GM19438 (cell line): ENCODE data around the gene B4GAT1.
"Not testable (repeated sequence)": the region's sequence is repeated elsewhere in the genome, so short reads cannot be mapped to it uniquely, and the experiment has no call there.

Experiments
- ATAC-seq: cut with Tn5 transposase; IDR thresholded peaks from one replicate; pipeline ENCODE4 v1.9.1; 2021; ENCODE audit warnings: low read depth; ENCODE audit not compliant: unreplicated experiment

Gene B4GAT1

DNA sequence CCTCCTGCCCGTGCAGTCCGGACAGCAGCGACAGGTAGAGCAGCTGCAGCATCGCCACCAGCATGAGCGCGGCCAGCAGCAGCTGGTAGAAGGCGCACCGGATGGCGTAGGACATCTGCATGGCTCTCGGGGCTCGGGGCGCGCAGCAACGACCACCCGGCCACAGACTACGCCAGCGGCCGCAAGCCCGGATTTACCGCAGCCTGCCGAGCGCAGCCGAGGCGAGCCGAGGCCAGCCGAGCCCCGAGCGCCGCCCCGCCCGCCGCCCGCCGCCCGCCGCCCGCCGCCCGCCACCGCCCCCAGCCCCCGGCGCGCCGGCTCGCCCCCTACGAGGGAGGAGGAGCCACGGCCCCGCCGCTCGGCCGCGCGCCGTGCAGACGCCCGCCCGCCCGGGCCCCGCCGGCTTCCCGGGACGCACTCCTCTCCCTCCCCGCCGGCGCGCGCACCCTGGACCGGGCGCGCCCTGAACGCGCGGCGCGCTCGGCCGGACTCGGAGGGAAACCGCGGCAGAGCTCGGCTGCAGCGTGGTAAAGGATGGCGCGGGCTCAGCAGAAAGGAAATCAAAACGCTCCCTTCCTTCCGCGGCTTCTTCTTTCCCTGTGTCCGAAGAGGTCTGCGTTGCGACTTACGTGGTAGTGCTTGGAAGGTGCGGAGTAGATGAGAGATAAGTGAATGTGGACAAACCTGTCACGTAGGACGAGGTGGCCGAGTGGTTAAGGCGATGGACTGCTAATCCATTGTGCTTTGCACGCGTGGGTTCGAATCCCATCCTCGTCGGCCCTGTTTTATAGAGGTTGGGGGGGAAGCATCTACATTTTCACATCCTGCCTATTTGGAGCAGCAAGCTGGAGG lies at the start of gene B4GAT1:
B4GAT1 (minus strand) TSS at position 205 of the 852 bp plus-strand sequence; CDS start at position 121, 84 bp downstream.
- no peak for ATAC-seq

DNA sequence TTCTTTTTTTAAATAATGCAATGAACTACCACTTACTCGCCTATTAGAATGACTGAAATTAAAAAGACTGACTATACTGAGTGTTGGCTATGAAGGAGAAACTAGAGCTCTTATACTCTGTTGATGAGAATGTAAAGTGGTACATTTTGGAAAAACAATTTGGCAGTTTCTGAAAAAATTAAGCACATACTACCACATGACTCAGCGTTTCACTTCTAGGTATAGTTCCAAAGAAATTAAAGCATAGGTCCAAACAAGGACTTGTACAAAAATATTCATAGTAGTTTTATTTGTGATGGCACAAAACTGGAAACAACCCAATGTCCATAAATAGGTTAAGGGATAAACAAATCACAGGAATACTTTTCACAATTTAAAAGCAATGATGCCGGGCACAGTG lies 46.5 kb upstream of the B4GAT1 start:
- no peak for ATAC-seq

DNA sequence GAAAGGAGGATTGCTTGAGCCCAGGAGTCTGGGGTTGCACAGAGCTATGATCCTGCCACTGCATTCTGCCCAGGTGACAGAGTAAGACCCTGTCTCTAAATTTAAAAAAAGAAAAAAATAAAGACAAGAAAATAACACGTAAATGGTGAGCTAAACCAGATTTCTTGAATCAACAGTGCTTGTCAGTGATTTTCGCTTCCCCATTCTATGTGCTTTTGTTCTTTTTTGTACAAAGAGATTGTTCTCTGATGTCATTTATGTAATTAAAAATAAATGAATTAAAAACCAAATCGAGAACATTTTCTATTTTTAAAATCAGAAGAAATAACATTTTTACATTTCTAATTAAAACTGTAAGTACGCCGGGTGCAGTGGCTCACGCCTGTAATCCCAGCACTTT lies 43.9 kb upstream of the B4GAT1 start:
- ATAC-seq: no peak

DNA sequence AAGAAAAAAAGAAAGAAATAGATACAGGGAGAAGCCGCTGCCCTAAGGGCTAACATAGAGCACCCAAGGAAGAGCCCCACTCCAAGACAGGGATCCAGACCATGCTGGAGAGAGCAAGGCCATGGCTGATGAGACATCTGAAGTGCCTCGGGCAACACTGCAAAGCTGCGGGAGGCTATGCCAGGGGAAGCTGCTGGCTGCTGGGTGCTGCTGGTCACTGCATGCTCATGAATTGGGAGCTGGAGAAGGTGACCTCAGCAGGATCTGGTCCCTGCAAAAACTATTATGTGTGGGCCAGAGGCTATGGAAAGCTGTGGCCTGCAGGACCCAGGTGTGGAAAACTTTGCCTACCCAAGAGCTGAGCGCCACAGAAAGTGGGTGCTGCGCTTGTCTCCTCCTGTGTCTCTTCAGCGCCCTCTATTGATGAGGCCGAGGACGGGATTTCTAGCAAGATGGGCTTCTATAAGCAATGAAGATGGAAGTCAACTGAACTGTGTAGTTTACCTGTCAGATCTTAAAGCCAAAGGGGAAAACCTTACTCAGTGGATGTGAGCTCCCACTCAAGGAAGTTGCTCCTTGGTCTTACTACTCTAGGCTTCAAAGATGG lies 41.5 kb upstream of the B4GAT1 start:
- no peak for ATAC-seq

DNA sequence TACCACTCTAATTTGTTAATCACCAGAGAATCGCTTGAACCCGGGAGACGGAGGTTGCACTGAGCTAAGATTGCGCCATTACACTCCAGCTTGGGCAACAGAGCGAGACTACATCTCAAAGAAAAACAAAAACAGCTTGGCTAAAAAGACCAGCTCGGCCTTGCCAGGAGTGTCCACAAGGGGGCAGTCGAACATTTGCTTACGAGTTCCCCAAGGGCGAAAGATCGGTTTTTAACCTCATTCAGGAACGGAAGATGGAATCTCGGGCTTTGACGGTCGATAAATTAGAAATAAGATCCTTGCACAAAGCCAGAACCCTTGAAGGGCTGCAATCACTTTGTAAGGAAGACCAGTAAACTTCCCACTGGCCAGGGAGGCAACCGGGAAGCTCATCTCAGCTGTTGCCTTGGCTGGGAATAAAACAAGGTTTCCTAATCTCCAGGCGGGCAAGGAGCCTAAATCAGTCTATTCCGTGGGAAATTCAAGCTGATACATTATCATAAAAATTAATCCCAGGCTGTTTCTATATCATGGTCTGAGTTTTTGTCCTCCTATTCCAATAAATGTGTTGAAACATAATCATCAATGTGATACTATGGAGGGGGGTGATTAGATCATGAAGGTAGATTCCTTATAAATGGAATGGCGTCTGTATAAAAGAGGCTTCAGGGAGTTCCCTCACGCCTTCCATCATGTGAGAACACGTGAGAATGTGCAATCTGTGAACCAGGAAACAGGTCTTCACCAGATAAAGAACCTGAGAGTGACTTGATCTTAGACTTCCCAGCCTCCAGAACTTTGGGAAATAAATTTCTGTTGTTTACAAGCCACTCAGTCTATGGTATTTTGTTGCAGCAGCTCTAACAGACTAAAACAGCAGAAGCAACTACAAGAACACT lies 39.0 kb upstream of the B4GAT1 start:
- ATAC-seq: no peak

DNA sequence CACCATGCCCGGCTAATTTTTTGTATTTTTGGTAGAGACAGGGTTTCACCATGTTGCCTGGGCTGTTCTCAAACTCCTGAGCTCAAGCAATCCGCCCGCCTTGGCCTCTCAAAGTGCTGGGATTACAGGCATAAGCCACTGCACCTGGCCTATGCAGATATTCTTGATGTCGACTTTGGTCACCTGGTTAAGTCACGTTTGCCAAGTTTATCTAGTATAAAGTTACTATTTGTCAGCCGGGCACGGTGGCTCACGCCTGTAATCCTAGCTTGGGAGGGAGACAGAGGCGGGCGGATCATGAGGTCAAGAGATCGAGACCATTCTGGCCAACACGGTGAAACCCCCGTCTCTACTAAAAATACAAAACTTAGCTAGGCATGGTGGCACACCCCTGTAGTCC lies 36.9 kb upstream of the B4GAT1 start:
- ATAC-seq: not testable (repeated sequence)

DNA sequence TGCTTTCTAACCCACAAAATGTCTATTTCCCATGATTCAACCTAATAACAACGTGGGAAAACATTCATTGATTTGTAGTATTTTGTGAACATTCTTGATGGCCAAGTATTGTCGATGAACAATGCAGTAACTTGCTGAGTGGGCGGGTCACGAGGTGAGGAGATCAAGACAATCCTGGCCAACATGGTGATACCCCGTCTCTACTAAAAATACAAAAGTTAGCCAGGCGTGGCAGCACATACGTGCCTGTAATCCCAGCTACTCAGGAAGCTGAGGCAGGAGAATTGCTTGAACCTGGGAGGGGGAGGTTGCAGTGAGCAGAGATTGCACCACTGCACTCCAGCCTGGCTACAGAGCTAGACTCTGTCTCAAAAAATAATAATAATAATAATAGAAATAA lies 32.8 kb upstream of the B4GAT1 start:
- not testable (repeated sequence) for ATAC-seq

DNA sequence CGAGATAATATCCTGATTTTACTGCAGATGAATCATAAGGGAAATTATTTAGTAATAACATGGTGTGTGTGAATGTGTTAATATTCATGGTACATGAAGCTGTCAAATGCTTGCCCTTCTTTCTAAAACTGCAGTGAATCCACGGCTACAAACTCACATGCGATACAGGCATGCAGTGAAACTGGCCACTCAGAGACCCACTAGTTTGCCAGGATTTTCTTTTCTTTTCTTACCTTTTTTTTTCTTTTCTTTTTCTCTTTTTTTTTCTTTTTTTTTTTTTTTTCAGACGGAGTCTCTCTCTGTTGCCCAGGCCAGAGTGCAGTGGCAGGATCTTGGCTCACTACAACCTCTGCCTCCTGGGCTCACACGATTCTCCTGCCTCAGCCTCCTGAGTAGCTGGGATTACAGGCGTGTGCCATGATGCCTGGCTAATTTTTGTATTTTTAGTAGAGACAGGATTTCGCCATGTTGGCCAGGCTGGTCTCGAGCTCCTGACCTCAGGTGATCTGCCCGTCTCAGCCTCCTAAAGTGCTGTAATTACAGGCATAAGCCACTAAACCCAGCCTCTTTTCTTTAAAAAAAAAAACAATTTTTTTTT lies 26.4 kb upstream of the B4GAT1 start:
- ATAC-seq: not testable (repeated sequence)

DNA sequence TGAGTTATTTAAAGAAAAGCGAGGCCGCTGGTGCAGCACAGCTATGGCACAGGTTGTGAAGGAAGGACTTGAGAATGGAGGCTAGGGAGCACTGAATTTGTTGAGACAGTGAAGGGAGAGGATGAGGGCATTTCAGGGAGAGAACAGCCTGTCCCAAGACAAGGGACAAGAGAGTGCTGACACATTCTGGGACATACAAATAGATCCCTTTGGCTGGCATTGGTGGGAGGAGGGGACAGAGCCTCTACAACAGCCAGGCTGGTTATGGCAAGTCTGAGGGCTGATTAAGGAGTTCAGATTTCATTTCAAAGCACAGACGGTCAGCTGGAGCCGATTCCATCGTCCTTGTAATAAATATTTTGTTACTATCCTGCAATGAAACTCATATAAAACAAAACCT lies 25.8 kb upstream of the B4GAT1 start:
- no peak for ATAC-seq

DNA sequence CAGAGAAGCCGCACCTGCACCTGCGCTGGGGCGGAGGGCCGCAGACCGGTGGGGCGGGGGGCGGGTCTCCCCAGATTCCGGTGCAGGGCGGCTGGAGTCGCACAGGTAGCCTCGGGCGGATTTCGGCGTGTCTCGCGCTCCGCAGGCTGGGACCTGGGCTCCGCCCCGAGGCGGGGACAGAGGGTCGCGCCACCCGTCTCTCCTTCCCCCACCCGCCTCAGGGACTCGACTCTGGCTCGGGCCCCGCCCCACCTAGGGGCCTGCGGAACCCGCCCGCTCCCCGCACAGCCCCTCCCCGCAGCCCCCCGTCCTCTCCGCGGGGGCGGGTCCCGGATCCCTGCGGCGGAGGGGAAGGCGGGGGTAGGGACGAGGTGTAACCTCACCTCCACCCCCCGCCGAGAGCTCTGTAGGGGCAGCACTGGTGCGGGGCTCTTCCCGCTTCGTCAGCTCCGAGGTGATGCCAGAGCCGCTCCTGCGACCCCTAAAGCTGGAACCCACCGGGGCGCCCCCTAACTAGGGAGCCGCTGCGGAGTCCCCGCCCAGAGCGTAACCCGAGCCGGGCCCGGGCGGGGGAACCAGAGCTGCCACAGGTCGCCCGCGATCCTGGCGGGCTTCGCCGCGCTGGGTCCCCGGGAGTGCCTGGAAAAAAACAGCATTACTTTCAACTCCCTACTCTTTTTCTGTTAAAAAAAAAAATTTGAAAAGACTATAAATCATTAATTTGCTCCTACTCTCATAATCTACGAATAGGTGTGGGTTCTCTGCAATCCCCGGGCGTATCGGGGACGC lies 24.4 kb upstream of the B4GAT1 start, which contains the start of gene SLC29A2:
SLC29A2 (minus strand) TSS at position 134 of the 789 bp plus-strand sequence. CDS start 169 bp downstream, outside the sequence.
- ATAC-seq: peak; percentile 66

DNA sequence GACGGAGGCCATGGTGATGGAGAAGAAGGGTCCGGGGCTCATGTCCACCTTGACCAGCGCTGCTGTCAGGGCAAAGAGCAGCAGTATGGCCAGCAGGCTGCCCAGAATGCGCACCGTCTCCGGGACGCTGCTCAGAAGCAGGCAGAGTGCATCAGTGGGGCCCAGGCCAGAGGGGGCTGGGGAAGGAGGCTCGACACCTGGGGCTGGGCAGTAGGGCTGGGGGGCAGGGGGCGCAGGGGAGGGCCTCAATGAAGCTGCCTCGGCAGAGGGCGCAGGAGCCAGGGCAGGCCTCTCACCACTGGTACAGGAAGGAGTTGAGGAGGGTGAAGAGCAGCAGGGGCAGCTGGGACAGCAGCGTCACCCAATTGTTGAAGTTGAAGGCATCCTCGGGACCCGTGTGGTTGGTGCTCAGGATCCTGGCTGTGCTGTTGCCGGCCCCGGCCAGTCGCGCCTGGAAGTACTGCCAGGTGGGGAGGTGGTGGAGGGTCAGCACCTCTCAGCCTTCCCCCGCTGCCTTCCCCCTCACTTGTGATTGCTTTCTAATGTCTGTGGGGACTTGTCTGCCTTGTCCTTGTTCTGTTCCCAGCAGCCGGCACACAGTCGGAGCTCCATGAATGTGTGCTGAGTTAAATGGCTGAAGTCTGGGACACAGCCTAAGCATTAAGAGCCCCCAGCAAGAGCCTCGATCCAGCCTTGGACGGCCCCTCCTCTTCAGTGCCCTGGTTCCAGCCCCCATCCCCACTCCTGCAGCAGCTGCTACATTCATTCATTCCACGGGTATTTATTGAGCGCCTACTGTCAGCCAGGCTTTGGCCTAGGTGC lies 21.9 kb upstream of the B4GAT1 start:
- no peak for ATAC-seq

DNA sequence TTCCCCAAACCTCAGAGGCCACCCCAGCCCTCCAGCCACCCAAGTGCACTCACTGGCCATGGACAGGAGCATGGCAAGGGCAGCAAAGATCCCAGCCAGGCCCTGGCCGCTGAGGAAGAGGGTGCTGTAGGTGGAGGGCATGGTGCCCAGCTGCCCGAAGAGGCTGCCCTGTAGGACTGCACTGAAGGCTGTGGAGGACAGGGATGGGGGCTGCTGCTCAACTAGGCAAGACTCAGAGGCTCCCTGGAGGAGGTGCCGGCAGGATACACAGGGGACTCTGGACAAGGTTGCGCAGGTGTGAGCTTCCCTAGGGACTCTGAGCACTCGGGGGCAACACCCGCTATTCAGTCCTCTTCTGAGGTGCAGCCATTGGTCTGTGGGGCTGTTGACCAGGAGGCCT lies 21.1 kb upstream of the B4GAT1 start:
- ATAC-seq: no peak

DNA sequence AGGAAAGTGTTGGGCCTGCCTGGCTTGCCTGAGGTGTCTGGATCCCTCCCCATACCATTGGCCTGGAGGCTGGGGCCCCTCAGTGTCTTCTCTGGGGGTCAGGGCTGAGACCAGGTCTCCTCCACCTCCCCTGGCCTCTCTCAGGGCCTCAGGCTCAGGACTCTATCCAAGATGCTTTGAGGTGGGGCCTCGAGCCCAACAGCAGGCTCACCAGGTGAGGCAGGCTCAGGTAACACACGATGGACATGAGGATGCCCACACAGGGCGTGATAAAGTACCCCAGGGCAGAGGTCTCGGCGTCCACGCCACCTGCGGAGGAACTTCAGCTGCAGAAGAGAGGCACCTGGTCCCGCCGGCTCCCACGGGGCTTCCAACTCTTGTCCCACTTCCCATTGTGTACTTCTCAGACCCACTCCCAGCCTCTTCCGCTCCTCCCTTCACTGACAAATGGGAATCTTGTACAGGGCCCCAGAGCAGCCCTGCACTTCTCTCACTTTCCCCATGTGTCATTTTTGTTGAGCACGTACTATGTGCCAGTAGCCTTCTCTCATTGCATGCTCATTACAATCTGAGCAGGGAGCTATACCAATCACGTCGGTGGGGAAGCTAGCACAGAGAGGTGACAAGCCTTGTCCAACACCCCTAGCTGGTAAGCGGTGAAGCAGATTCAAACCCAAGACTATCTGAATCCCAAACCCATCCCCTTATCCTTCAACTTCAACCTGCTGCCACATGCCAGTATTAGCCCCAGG lies 20.3 kb upstream of the B4GAT1 start:
- ATAC-seq: no peak

DNA sequence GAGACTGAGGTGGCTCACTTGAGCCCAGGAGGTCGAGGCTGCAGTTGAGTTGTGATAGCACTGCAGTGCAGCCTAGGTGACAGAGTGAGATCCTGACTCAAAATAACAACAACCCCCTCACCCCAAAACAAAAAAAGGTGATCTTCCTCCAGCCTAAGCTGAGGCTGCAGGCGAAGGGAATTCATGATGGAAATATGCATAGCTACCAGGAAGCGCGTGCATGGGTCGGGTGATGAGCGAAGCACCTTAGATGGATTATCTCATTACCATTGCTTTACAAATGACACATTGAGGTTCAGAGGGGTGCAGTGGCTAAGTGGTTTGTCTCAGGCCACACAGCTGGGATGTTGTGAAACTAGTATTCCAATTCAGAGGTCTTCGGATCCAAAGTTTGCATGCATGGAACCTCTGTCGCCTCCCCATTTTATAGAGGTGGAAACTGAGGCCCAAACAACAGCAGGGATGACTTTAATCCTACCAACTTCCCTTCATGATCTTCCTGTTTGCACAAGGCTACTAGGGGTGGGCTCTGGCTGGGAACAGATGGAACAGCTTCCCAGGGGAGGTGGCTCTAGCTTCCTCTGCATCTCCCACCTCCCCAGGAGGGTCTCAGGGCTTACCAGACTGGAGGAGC lies 19.5 kb upstream of the B4GAT1 start:
- ATAC-seq: no peak

DNA sequence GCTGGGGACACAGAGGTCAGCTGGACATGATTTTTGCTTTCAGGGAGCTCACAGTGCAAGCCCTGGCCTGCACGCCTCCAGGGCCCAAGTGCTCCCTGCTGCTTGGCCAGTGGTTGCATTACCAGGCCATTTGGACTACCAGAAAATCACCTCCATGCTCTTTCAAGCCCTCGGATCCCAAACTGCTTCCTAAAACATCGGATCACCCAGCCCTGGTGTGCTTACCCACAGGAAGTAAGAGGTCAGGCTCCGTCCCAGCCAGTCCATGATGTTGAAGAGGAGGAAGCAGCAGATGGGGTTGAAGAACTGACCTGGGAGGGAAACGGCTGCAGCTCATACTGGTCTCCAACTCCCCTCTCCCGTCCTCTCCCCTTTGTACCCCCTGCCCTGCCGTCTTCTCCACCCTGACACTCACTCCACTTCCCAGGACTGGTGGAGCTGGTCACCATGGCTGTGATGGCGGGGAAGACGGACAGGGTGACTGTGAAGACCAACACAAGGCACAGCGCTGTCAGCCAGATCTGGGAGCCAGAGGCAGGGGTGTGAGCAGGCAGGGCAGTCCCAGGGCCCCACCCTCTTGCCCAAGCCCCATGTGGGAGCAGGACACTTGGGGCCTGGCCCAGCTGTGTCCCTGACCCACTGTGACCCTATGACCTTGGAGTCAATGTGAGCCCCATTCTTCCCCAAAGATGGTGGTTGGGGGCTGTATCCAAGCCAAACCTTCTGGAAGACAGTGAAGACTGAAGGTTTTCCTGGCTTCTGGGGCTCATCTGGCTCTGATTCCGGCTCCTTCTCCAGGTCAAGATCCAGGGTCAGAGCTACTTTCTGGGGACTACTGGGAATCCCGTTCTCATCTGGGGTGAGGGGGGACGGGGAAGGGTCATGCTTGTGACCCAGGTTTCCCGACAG lies 18.5 kb upstream of the B4GAT1 start:
- ATAC-seq: no peak

DNA sequence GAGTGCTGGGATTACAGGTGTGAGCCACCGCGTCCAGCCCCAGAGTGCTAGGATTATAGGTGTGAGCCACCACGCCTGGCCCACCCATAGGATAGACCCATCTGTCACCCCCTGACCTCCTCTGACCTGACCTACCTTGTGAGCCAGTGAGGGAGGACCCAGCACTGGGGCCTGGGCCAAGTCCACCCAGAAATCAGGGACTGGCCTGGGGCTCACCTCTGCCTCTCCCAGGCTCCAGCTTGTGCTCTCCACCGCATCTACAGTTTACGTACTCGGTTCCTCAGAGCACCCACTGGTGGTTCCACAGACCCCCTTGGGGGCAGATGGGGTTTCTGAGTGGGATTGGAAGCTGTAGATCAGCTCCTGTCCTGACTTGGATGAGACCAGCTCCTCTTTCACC lies 17.7 kb upstream of the B4GAT1 start:
- no peak for ATAC-seq
